GM19240 (cell line): Measurements from ENCODE around the gene EZR.

Experiments
- DNase-seq: peaks from one replicate; pipeline ENCODE4 v3.0.0; 2011; ENCODE audit warnings: low spot score; ENCODE audit not compliant: insufficient read length

Gene EZR

DNA sequence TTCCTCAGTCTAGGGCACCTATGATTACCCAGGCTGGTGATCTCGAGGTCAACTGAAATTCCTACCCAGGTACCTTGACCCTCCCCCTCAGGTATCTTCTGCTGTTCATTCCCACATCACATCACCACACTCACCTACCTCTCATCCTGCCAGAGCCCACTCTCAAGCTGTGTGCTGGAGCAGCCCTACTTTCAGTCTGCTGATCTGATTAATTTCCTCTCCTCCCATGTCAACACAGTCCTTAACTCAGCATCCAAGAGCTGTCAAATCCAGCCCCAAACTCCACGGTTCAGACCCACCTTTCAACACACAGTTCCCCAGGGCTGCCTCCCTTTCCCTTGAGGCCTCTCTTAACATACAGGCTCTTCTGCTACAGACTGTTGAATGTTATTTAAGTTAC is 42.4 kb downstream of the EZR start:
- DNase-seq: no peak

DNA sequence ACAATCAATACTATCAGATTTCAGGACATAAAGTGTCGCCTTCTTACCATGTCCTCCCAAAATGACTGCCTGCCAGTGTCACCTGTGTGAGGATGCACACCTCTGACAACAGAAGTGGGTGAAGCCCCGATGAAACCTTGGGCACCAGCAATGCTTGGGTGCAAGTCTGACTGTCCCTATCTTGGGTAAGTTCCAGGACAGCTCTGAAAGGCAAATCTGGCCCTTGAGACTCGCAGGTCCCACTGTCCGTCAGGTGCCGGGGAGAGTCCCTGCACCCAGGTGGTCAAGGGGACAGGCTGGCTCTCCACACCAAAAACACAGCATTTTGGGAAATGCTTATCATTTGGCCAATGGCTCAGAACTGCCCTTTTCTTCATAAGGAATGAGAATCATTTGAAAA is 43.3 kb downstream of the EZR start:
- no peak for DNase-seq

DNA sequence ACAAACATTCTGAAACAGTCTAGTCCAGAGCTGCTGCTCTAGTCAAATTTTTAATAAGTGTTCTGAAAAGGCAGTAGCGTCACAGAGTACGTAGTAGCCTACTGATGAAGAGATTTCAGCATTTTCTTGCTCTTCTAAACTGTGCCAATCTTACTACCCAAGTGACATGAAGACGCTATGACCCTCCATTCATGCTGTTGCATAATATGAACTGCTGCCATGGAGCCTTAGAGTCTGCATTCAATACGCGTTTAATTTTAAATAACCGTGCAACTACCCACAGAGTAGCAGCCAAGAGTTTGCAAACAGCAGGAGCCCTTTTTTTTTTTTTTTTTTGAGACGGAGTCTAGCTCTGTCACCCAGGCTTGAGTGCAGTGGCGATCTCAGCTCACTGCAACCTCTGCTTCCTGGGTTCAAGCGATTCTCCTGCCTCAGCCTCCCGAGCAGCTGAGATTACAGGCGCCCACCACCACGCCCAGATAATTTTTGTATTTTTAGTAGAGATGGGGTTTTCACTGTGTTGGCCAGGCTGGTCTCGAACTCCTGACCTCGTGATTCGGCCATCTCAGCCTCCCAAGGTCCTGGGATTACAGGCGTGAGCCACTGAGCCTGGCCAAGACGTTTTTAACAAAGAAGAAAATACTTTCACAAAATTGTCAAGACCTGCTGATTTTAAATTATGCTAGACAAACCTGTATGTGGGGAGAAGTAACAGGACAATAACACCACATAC is 44.3 kb downstream of the EZR start:
- DNase-seq: no peak

DNA sequence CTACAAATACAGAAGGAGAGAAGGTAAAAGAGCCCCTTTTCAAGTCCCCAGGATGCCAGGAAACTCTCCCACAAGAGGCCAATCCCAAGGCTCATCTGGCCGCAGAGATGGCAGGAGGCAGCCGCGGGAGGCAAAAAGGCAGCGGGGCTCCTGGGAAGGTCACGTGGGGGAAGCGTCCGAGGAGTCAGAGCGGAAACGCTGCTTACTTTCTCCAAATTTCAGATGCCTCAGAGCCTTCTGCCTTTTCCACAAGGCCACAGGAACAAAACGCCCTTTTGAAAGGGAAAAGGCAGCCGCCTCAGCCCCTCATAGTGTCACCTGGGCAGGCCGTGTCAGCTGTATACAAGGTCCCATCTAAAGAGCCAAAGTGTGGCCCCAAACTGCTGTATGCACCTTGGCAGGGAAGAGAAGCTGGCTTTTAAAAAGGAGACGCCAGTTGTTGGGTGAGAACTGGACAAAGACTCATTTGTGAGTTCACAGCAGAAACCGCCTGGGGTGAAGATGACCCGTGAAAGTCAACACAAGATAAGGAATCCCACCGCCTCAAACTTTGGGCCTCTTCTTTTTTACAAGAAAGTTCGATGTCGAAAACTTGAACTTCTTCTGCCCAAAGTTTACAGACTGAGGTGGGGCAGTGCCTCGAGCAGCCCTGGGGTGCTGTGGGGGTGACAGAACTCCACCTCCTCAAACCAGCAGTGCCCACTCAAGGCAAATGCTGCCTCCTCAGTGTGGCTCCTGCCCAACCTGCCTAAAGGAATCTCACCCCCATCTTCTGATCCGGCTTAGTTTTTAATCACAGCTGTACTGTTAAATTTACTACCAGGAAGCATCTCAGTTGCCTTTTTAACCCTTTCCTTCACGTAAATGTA is 45.4 kb downstream of the EZR start:
- DNase-seq: no peak

DNA sequence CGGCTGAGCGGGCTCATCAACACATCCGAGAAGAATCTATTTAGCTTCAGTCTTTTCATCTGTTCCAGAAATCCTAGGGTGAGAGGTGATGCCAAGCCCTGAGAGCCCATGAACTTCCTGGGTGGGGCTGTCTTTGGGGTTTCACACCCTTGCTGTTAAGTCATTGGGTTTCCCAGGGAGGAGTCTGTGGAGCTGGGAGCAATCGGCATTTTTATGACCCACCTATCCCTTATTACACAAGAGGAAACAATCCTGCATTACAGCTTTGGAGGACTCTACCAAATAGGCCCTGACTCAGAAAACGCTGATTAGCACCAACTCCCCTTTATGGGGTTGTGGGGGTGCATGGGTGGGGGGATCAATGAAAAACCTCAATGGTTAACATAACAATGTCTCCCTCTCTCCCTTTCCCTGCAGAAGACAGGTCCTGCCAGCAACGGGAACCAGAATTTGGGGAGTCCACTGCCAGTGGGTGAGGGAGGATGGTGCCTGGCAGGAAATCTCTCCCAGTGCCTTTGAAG is 46.3 kb downstream of the EZR start:
- DNase-seq: no peak

DNA sequence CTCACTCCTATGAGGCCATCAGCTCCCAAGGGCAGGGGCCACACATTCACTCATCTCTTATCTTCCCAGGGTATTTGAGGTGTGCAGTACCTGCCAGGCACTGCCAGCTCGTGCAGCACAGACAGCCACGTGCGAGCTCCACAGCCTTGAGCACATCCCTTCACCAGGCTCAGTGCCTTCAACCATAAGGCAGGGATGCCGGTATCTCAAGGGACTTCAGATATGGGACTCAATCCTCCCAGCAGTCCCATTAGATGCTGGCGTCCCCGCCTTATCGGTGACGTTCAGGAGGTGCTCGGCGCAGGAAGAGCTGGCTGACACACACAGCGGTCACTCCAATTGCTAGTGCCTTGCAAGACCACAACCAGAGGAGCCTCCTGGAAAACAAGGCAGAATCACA is 47.0 kb downstream of the EZR start:
- no peak for DNase-seq

DNA sequence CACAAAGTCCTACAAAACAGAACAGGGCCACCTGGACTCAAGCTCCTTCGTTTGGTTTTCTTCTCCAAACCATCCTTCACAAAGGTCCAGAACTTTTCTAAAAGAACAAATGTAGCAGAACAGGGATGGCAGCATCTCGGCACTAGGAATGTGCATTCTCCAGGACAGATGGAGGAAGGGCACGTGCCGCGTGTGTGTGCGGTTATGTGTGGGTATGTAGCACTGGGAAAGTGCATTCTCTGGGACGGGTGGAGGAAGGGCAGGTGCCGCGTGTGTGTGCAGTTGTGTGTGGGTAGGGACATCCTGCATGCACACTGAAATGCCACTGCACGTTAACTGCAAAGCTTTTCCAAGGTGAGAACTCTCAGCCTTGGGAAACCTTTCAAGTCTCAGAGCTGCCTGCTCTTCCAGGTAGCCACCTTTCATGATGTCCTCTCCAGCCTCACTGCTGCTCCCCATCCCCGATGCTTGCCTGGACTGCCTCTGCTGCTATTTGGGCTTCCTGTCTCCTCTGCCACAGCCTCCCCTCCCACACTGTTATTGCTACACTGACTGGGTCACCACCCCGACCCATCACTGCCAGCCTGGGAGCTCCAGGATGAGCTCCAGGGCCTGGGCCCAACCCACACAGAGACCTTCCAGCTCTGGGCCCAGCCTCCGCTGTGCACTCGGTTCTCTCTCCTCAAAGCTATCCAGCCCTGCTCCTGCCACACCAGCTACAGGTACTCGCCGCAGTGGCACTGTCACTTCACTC is 47.6 kb downstream of the EZR start:
- no peak for DNase-seq

DNA sequence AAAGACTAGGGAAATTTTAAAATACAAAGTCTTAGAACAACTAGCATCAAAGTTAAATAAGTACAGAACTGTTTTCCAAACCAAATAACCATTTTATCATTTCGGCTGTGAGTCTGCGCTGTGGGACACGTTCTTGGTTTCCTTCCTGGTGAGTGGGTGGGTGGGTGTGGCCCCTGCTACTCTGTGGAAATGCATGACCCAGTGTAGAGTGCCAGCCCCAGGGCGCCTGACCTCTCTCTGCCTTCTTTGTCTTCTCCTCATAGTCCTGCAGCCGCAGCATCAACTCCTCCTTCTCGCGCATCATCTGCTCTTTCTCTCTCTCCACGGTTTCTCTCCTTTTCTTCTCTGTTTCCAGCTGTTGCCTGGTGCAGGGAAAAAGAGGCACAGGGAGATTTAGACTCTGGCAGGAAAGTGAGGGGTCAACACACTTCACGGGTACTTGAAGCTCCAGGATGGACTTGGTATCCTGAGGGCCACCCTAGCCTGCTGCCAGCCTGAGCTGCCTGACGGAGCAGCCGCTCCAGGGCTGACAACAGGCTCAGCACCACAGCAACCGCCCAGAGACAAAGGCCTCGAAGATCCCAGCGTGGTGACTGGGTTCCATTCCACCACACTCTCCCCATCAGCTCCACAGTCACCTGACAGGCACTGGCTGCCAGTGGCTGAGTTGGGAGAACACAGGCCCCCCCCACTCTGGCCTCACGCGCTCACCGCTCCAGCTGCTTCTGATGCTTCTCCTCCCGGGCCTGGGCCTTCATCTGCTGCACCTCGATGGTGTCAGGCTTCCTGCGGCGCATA is 48.4 kb downstream of the EZR start:
- no peak for DNase-seq

DNA sequence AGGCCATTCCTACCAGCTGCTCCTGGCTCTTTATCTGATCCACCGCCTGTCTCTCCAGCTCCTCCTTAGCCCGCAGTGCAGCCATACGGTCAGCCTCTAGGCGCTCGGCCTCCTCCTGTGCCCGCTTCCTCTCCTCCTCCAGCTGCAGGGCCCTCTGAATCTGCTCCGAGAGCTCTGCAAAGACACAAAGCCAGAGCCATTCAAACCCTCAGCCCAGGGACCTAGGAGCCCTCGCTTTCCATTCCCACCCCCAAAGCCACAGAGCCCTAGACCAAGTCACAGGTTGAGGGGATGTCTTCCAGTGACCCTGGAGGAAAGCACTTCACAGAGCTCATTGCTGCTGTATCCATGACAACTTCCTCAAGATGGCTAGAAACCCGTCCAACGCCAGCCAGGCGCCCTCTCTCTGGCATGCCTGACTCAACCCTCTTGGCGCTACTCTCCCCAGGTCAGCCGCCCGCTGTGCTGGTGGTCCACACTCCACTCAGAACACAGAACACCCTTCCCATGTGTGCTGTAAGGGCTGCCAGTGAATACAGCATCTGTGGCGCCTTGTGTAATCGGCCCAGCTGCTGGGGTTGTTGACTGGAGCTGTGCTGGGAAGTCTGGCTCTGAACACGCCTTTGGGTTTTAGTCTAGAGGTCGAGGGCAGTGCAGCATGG is 49.3 kb downstream of the EZR start:
- no peak for DNase-seq

DNA sequence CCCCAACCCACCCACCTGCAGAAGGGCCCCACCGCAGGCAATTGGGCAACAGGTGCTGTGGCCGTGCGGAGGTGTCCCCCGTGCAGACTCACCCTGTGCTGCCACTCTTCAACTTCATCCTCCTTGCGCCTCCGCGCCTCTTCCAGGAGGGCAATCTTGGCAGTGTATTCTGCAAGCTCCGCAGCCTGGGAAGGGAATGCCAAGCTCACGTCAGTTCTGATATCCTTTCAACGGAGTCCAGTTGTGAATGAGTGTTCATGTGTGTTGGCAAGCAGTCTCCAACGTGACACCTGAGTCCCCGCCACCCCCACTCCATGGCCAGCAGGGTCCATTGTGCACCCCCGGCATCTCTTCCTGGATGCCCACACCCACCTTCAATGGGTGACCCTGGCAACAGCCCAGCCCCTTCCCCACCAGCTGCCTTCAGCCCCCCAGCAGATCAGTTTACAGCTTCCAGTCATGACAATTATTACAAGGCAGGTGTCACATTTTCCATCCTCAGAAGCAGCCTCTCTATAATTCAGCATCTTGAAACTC is 49.9 kb downstream of the EZR start:
- no peak for DNase-seq

DNA sequence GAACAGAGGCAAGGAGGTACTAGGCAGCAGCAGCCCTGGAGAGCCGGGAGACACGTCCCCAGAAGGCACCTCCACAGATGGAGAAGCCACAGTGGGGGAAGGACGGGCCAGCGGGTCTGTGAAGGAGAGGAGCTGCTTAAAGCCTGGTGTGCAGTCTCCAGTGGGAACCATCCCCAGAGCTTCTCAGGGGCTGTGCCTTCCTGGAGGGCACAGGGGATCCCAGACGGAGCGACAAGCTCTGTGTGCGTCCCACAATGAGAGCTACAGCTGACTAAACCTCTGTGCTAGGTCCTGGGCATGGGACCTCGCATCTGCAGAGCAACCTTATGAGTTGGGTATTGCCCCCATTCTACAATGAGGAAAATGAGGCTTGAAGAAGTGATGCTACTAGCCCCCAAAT is 50.7 kb downstream of the EZR start:
- no peak for DNase-seq

DNA sequence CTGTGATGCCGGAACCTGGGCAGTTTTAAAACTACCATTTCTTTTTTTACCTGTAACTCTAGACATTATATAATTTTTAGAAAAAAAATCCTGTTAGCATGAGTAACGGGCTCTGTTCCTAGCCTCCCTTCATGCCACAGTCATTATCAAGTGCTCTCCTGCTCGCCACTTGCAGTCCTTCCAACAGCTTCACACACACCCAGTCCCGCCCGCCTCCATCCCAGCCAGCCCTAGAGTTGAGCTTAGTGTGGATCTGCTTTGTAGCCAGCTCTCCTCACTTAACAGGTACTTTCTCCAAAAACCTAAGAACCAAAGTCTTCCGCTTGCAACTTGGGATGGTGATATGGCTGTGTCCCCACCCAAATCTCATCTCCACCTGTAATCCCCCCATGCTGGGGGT is 51.5 kb downstream of the EZR start:
- no peak for DNase-seq

DNA sequence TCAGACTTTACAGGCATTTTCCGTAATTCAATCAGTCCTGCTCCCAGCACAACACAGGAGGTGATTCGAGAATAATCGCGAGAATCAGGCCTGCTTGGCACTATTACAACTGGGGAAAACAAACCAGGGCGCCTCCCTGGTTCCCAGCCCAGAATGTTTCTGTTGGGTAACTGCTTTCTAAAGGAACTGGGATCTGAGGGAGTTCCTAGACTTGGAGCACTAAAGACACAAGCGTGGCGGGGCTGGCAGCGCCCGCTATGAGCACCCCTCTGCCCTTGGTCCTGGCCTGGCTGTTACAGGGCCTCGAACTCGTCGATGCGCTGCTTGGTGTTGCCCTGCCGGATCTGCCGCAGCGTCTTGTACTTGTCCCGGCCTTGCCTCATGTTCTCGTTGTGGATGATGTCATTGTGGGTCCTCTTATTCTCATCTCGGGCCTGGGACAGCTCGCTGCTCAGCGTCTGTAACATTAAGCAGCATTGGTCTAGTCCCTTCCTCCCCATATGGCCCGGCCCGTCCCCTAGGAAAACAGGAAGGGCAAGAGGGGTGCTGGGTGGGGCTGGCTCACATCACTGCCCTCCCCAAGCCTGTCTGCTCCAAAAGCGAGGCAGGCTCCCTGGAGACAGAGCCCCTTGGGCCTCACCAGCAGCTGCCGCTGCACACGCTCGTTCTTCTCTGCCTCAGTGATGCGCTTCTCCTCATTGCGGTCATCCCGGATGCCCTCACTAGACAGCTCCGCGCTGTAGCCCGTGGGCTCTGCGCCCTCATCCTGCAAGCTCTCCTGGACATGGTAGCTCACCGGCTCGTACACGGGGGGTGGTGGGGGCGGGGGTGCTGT is 52.3 kb downstream of the EZR start:
- DNase-seq: no peak

DNA sequence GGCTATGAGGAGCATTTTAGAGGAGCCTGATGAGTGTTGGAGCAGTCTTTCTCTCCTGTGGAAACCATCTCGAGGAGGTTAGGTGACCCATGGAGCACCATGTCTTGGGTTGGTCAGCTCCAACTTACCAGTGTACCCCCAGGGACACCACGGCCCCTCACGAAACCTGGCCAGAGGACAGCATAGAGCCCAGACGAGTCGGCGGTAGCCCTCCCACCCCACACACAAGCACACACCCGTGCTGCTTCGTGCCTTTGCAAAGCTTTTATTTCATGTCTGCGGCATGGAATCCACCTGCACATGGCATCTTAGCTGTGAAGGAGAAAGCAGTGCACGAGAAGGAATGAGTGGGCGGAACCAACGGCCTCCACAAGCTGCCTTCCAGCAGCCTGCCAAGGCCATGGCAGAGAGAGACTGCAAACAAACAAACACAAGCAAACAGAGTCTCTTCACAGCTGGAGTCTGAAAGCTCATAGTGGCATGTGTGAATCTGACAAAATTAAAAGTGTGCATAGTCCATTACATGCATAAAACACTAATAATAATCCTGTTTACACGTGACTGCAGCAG is 53.6 kb downstream of the EZR start:
- no peak for DNase-seq

DNA sequence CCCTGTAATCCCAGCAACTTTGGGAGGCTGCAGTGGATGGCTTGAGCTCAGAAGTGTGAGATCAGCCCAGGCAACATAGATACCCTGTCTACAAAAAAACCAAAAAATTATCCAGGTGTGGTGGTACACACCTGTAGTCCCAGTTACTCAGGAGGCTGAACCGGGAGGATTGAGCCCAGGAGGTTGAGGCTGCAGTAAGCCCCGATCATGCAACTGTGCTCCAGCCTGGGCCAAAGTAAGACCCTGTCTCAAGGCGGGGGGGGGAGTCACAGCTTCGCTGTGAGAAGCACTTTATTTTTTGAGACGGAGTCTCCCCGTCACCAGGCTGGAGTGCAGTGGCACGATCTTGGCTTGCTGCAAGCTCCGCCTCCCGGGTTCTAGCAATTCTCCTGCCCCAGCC is 54.2 kb downstream of the EZR start:
- DNase-seq: no peak

DNA sequence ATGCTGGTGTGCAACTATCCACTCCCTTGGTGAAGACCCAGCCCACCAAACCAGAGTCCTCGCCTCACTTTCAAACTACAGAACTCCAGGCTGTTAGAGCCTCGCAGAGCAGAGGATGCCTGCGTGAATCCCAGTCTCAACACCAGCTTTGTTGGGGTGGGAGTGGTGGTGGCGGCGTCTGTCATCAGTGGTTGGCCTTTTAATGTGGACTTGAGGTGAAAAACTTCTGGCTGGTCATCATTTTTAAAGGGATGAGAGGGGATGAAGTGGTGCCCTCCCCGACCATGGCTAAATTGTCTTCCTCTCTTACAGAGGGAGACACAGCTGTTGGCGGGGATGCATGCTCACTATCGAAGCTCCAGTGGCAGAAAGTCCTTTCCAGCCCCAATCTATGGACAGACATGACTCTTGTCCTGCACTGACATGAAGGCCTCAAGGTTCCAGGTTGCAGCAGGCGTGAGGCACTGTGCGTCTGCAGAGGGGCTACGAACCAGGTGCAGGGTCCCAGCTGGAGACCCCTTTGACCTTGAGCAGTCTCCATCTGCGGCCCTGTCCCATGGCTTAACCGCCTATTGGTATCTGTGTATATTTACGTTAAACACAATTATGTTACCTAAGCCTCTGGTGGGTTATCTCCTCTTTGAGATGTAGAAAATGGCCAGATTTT is 54.9 kb downstream of the EZR start:
- no peak for DNase-seq

DNA sequence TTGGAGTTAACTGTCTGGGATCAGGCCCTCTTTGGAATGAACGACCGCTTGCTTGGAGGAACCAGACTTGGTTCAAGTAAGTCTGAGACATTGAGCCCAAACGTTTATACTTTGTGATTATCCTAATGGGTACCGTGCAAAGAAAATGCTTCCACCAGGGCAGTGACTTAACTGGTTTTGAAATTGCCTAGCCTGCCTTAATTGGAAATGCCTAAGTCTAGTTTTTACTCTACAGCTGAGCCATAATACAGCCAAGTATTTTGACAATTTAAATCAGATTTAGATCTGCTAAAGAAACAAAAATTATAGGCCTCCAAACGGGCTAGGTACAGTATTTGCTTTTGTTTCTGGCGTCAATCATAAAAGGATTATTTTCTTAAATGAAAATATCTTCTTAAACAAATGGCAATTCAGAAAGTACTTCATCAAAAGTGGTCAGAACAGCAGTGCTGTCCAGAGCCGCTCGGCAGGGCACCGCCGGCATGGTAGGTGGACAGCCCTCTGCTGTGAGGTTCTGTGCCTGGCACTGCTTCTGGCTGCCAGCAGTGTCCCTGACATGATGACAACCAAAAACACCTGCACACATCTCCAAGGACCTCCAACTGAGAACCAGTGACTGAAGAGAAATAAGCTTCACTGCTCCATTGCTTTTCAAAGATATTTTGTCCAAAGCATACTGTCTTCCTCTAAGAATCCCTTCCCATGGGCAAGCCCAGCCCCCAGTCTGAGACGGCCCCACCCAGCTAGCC is 55.6 kb downstream of the EZR start:
- no peak for DNase-seq
